T47D (cell line): ENCODE data around the gene DNAJC21.

ENCODE experiments used
- DNase-seq, 2 experiments: peaks; one replicate each; pipeline versions ENCODE4 v3.0.0 to v3.0.0-alpha.2; 2011 to 2012; ENCODE audit warnings: low read depth in 1 of 2, low spot score in 1 of 2
- JUND ChIP-seq: IDR thresholded peaks from 2 replicates; pipeline ENCODE4 v1.6.1; 2012; ENCODE audit warnings: low read depth
- in situ Hi-C: cut with HindIII; loops from 2 replicates; pipeline ENCODE4 v1.10.0; 2016; ENCODE audit warnings: low sequenced_read_pairs, low pct_unique_long_range_greater_than_20kb

The DNAJC21 gene

GRCh38 chr5:34929134-34929719, at the start of gene DNAJC21:
DNAJC21 (plus strand) TSS chr5:34929559; CDS start chr5:34929820, 261 bp downstream.
- in situ Hi-C loops: no loop called here
- peak; percentile 91 to 98 for DNase-seq
- TF ChIP-seq JUND: no peak

GRCh38 chr5:34881246-34881645, 48.1 kb upstream of the DNAJC21 start:
- DNase-seq: no peak
- in situ Hi-C loops: no loop called here
- TF ChIP-seq JUND: no peak

DNA sequence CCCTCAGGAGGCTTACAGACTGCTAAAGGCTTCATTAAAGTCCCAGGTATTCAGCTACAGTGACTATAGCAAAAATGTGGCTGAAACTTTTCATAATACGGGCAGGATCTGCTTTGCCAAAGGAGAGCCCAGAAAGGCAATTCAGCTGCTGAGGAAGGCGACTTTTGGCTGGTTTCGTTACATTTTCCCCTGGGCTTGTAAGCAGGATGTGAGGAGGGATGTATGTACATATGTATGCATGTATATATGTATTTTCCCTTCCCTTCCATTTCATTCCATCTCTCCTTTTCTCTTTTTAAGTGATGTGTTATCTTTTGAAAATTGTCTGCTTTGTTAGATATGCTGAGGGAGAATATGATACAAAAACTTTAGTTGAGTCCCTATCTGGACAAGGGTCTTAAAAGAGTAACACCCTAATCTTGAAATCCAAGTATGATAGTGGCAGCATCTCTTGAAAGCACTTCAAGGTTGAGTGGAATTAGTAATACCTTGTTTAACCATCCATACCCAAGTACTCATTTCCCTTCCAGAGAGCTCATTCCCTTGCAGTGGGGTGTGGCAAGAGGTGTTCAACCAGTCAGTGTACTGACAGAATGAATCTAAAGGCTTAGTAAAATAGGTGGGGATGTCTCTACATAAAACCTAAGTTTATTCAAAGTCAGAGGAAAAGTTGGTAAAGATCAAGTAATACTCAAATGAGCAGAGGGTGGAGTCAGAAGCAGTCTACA, 42.8 kb upstream of the DNAJC21 start:
- TF ChIP-seq JUND: no peak
- DNase-seq: no peak
- in situ Hi-C loops: no loop called here

DNA sequence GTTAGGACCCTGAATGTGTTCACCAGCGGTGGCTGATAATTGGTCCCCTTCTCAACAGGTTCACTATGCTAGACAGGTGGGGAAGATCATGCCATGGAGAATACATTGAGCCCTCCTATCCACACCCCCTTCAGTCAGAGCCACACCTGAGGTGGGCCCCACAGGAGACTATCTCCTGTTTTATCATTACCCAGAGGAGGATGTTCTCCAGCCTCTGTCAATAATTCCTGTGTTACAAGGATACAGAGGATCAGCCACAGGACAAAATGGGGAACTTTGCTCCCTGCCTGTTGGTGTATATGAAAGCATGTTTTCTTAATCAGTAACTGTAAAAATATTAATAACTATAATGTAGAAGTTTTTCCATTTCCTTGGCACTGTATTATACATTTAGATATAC, 40.0 kb upstream of the DNAJC21 start:
- no peak for DNase-seq
- in situ Hi-C loops: no loop called here
- no peak for TF ChIP-seq JUND

DNA sequence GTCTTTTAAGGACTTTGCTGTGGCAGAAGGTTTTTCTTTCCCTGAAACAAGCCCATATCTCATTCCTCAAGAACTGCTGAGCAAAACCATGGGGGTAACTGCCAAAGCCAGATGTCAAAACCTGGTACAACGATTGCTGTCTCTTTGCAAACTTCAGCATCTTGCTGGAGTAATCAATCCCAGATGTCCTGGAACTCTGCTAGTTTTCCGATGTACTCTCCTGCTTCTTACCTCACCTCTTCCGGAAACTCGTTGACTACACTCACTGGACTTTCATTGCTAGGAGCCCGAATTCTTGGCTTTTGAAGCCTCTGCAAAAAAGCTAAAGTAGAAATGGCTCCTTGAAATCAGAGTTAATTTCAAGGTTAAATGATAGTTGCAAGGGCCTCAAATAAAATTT, 37.4 kb upstream of the DNAJC21 start:
- DNase-seq: no peak
- in situ Hi-C loops: no loop called here
- TF ChIP-seq JUND: no peak

- in situ Hi-C loops: no loop called here
- TF ChIP-seq JUND: no peak
- DNase-seq: no peak
Observed at GRCh38 chr5:34892414-34892813, 36.9 kb upstream of the DNAJC21 start.

GRCh38 chr5:34894716-34895115, 34.6 kb upstream of the DNAJC21 start:
- in situ Hi-C loops: no loop called here
- no peak for TF ChIP-seq JUND

DNA sequence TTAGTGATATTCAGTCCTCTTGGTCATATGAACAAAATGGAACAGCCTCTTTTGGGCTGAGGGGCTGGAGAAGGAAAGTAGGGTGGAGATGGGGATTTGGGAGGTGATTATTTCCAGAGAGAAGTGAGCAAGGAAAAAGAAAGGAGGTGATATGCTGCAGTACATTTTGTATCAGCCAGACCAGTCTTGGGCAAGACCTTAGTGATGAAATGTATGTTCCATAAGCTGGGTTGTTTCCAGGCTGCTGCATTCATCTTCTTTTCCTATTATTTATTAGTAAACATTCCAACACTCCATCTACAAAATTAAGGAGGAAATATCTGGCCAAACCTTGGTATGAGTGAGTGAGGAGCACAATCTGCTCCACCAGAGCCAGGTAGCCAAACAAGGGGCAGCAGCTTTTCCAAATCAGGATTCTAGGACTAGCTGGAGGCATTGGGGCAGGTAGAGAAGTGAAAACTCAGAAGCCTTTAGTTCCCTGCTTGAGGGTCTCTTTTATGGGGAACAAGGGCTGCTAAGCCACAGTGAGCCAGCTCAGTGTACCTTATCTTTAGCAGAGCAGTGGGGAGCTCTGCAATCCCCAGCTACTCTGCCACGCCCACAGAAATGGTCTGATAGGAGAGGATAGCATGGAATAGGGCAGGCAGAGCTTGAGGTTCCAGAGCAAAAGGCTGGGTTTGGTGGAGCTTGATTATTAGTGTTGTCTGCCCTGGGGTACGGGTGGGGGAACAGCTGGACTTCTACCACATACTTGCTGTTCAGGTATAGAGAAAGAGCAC, 33.5 kb upstream of the DNAJC21 start:
- in situ Hi-C loops: no loop called here
- DNase-seq: no peak
- no peak for TF ChIP-seq JUND

More at GRCh38 chr5:34894716-34895115, 34.6 kb upstream of the DNAJC21 start:
- no peak for DNase-seq

GRCh38 chr5:34897646-34898045, 31.7 kb upstream of the DNAJC21 start:
- in situ Hi-C loops: no loop called here
- DNase-seq: no peak
- no peak for TF ChIP-seq JUND

- in situ Hi-C loops: no loop called here
- DNase-seq: peak; percentile 41 to 76
Observed at GRCh38 chr5:34898258-34898895, 31.0 kb upstream of the DNAJC21 start.

DNA sequence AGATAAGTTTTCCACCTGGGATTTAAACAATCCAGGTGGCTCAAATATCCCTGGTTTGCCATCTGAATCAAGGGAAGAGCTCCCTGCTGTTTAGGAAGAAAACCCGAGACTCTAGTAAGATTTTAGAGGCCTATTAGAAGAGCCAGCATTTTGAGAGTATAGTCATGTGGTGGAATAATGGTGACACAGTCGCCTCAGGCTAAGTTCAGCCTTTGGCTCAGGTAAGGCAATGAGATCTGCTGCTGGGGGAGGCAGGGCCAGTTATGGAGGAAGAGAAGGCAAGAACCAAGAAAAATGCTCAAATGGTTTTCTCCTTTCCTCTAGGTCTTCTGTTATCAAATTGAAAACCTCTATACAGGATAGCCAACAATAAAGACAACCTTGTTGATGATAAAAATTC, 30.3 kb upstream of the DNAJC21 start:
- in situ Hi-C loops: no loop called here

More at GRCh38 chr5:34898258-34898895, 31.0 kb upstream of the DNAJC21 start:
- no peak for TF ChIP-seq JUND

DNA sequence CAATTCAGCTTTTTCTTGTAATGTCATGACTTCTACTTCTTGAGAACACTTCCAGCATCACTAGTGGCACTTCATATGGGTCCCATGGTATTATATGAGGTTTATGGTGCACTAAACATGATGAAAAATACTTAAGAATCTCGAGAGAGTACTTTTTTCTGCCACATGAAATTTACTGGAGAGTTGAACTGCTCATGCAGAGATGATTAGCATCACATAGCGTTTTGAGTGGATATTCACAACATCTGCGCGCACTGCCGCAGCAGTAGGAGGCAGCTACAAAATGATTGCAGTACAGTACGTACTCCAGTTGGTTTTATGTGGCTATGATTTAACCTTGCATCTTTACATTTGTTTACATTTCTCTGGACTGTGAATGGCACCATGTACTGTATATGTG, 28.7 kb upstream of the DNAJC21 start:
- DNase-seq: no peak
- no peak for TF ChIP-seq JUND
- in situ Hi-C loops: no loop called here

More for the DNA sequence above, 30.3 kb upstream of the DNAJC21 start:
- no peak for DNase-seq
- TF ChIP-seq JUND: no peak
